Stomach smooth muscle (tissue), 2 donors: Measurements from ENCODE around the gene CEP55.
"Not testable (repeated sequence)": the region's sequence is repeated elsewhere in the genome, so short reads cannot be mapped to it uniquely, and the experiment has no call there.

Experiments
- H3K27ac ChIP-seq: one replicate; pipeline ENCODE4 v1.7.0; 2013; ENCODE audit warnings: mild to moderate bottlenecking, low read length, inconsistent platforms
- H3K27me3 ChIP-seq, 2 donors: one replicate each; pipeline ENCODE4 v1.7.0; 2013; ENCODE audit warnings: low read length in 2 of 2; ENCODE audit not compliant: insufficient read depth in 2 of 2, control insufficient read depth in 1 of 2
- H3K36me3 ChIP-seq, 2 donors: one replicate each; pipeline ENCODE4 v1.7.0; 2013; ENCODE audit warnings: low read length in 2 of 2; ENCODE audit not compliant: control insufficient read depth in 2 of 2, insufficient read depth in 2 of 2
- H3K4me1 ChIP-seq: one replicate; pipeline ENCODE4 v1.7.0; 2013; ENCODE audit warnings: low read length; ENCODE audit not compliant: control insufficient read depth, insufficient read depth
- H3K4me3 ChIP-seq, 2 donors: one replicate each; pipeline ENCODE4 v1.7.0; 2013; ENCODE audit warnings: low read length in 2 of 2
- H3K9ac ChIP-seq, 2 donors: one replicate each; pipeline ENCODE4 v1.7.0; 2013; ENCODE audit warnings: low read length in 2 of 2, mild to moderate bottlenecking in 1 of 2
- H3K9me3 ChIP-seq, 2 donors: one replicate each; pipeline ENCODE4 v1.7.0; 2013; ENCODE audit warnings: low read length in 2 of 2; ENCODE audit not compliant: control insufficient read depth in 2 of 2
- donor health status: healthy.
- donor health status: Pancreatic carcinoma.

CEP55 gene

GRCh38 chr10:93546995-93547394 is 50.6 kb downstream of the CEP55 start:
- not testable (repeated sequence) for H3K36me3 ChIP-seq, H3K4me3 ChIP-seq, H3K9me3 ChIP-seq, H3K27ac ChIP-seq, H3K4me1 ChIP-seq, H3K27me3 ChIP-seq, H3K9ac ChIP-seq

GRCh38 chr10:93547522-93547921 is 51.1 kb downstream of the CEP55 start:
- peaks cover under 1% of the 10 kb centered on the region for H3K4me1 ChIP-seq

GRCh38 chr10:93548376-93549071 is 52.1 kb downstream of the CEP55 start:
- no peak overlapping the region for H3K27ac ChIP-seq
- H3K4me3 ChIP-seq = no peak overlapping the region
- H3K36me3 ChIP-seq = no peaks in the 10 kb centered on the region
- no peaks in the 10 kb centered on the region for H3K27me3 ChIP-seq
- no peaks in the 10 kb centered on the region for H3K4me1 ChIP-seq
- no peaks in the 10 kb centered on the region for H3K9me3 ChIP-seq
- H3K9ac ChIP-seq = no peak overlapping the region

More at GRCh38 chr10:93547522-93547921, 51.1 kb downstream of the CEP55 start:
- no peaks in the 10 kb centered on the region for H3K9me3 ChIP-seq
- H3K27me3 ChIP-seq = no peaks in the 10 kb centered on the region
- no peak overlapping the region for H3K4me3 ChIP-seq
- H3K9ac ChIP-seq = no peak overlapping the region
- no peaks in the 10 kb centered on the region for H3K36me3 ChIP-seq
- H3K27ac ChIP-seq = no peak overlapping the region

GRCh38 chr10:93550606-93551005 is 54.2 kb downstream of the CEP55 start:
- Histone ChIP-seq H3K9me3 (no peaks in the 10 kb centered on the region), H3K27me3 (no peaks in the 10 kb centered on the region), H3K9ac (no peak overlapping the region), H3K36me3 (no peaks in the 10 kb centered on the region), H3K4me3 (no peak overlapping the region), H3K4me1 (no peaks in the 10 kb centered on the region), H3K27ac (no peak overlapping the region)

GRCh38 chr10:93552780-93553179 is 56.4 kb downstream of the CEP55 start:
- no peak overlapping the region for H3K4me3 ChIP-seq
- no peaks in the 10 kb centered on the region for H3K4me1 ChIP-seq
- no peak overlapping the region for H3K27ac ChIP-seq
- H3K9me3 ChIP-seq = no peaks in the 10 kb centered on the region
- no peak overlapping the region for H3K9ac ChIP-seq
- H3K36me3 ChIP-seq = no peaks in the 10 kb centered on the region
- H3K27me3 ChIP-seq = no peaks in the 10 kb centered on the region

- H3K27ac ChIP-seq = no peak overlapping the region
- H3K4me3 ChIP-seq = no peak overlapping the region
- no peaks in the 10 kb centered on the region for H3K27me3 ChIP-seq
Measured at GRCh38 chr10:93553482-93554315, 57.3 kb downstream of the CEP55 start.

GRCh38 chr10:93554316-93554663 is 57.9 kb downstream of the CEP55 start:
- H3K36me3 ChIP-seq = no peaks in the 10 kb centered on the region
- no peak overlapping the region for H3K27ac ChIP-seq

More at GRCh38 chr10:93553482-93554315, 57.3 kb downstream of the CEP55 start:
- Histone ChIP-seq H3K36me3 (no peaks in the 10 kb centered on the region), H3K4me1 (no peaks in the 10 kb centered on the region), H3K9ac (no peak overlapping the region), H3K9me3 (no peaks in the 10 kb centered on the region)

GRCh38 chr10:93554760-93555432 is 58.5 kb downstream of the CEP55 start:
- H3K9me3 ChIP-seq = no peaks in the 10 kb centered on the region
- H3K4me1 ChIP-seq = no peaks in the 10 kb centered on the region
- no peaks in the 10 kb centered on the region for H3K27me3 ChIP-seq
- H3K36me3 ChIP-seq = no peaks in the 10 kb centered on the region
- no peak overlapping the region for H3K9ac ChIP-seq
- no peak overlapping the region for H3K4me3 ChIP-seq
- H3K27ac ChIP-seq = no peak overlapping the region

More at GRCh38 chr10:93554316-93554663, 57.9 kb downstream of the CEP55 start:
- no peaks in the 10 kb centered on the region for H3K4me1 ChIP-seq
- no peaks in the 10 kb centered on the region for H3K9me3 ChIP-seq
- H3K27me3 ChIP-seq = no peaks in the 10 kb centered on the region
- no peak overlapping the region for H3K9ac ChIP-seq
- H3K4me3 ChIP-seq = no peak overlapping the region

- H3K4me3 ChIP-seq = no peak overlapping the region
- H3K27ac ChIP-seq = no peak overlapping the region
- no peaks in the 10 kb centered on the region for H3K4me1 ChIP-seq
- no peaks in the 10 kb centered on the region for H3K9me3 ChIP-seq
- no peaks in the 10 kb centered on the region for H3K27me3 ChIP-seq
- no peak overlapping the region for H3K9ac ChIP-seq
- no peaks in the 10 kb centered on the region for H3K36me3 ChIP-seq
Measured at GRCh38 chr10:93559490-93559889, 63.1 kb downstream of the CEP55 start.

GRCh38 chr10:93560541-93560940 is 64.1 kb downstream of the CEP55 start:
- no peak overlapping the region for H3K4me3 ChIP-seq
- no peak overlapping the region for H3K27ac ChIP-seq
- H3K4me1 ChIP-seq = no peaks in the 10 kb centered on the region
- H3K9ac ChIP-seq = no peak overlapping the region
- H3K36me3 ChIP-seq = no peaks in the 10 kb centered on the region
- no peaks in the 10 kb centered on the region for H3K9me3 ChIP-seq
- no peaks in the 10 kb centered on the region for H3K27me3 ChIP-seq
